ENCODE results near the gene FEM1B.

DNA sequence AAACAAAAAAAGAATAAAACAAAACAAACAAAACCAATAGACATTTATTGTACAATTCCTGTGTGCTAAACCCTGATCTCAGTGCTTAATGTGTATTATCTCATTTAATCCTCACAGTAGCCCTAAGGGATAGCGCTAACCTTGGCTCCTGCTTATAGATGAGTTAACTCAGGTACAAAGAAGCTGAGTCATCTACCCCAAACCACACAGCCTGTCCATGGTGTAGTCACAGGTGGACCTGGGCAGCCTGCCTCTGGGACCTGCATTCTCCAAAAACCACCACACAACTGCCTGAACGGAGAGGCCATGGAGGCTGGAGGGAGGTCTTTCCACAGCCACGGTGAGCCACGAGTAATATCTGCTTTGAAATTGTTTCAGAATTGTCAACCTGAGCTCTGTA, 42.5 kb upstream of the FEM1B start:
- TF ChIP-seq GATA3 (IDR thresholded peaks at IDR 0.05; ENCODE audit: low read depth, low read length), result no peak
- no peak for TF ChIP-seq GATA2 (IDR thresholded peaks at IDR 0.05; ENCODE audit: low read depth, low read length)
